NCI-H82 (cell line): ENCODE measurements around the gene C1orf174.

Source experiments
- DNase-seq: peaks from one replicate; lab custom pipeline; 2025; lab: John Stamatoyannopoulos, UW

C1orf174 gene

DNA sequence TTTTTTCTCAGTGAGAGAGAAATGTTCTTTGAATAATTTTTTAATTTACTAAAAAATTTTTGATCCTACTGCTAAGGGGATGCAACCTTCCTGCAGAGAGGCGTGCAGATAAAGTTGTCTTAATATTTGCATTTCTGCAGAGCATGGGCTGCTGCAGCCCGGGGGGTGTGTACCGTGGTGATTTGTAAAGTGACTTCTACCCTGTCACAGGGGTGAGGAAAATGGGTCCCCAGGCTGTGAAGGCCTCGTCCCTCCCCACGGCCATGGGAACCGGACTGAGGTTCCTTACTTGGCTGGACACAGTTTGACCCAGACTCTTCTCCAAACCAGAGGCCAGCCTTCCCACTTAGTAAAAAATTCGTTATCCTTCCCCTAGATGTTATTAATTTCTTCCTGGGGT lies 9.5 kb upstream of the C1orf174 start:
- DNase-seq = no peak

DNA sequence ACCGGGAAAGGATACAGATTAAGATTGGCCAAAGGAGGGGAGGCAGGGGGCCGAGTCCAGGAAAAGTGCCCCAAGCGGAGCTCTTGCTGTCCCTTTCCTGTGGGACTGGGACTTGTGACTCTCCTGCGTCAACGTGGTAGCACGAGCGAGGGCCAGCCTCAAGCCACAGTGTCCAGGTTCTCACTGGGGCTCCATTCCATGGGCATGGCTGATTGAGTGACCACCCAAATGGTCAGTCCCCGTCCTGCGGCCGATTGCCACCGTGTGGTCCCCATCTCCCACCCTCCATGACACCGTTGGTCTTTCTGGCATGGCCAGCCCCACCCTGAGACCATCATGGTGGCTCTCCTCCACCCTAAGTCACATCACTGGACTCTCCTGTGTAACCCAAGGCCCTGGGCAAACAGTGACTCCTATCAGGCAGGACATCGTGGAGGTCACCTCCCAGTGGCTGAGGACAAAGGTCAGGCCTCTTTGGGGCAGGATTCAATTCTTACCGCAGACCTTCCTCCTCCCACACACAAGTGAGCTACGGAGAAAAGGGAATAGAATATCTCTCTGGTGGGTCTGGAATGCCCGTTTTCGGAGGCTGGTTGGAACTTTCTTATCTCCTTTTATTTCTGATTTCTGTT lies 8.9 kb upstream of the C1orf174 start:
- DNase-seq = no peak

DNA sequence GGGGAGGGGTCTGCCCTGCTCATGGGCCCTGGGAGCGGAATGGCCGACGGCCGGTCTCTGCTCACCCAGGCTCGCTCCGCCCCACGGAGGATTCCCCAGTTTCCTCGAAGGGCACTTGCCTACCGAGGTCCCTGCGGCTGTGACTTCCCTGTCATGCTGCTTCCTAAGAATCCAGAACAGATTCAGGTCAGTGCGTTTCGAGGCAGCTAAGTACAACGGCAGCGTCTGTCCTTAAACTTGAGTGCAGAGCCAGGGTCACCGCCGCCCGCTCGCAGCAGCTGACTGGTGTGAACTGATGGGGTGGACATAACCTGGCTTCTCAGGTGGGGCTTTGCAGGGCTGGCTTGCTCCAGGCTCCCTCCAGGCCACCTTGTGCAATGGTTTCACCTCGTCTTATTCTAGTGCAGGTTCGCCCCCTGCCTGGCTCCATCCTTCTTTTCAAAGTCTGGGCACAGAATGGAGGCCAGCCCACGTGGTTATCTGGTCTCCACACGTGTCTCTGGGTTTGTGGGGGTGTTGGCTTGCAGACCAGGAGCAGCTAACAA lies 7.6 kb upstream of the C1orf174 start:
- DNase-seq = no peak

DNA sequence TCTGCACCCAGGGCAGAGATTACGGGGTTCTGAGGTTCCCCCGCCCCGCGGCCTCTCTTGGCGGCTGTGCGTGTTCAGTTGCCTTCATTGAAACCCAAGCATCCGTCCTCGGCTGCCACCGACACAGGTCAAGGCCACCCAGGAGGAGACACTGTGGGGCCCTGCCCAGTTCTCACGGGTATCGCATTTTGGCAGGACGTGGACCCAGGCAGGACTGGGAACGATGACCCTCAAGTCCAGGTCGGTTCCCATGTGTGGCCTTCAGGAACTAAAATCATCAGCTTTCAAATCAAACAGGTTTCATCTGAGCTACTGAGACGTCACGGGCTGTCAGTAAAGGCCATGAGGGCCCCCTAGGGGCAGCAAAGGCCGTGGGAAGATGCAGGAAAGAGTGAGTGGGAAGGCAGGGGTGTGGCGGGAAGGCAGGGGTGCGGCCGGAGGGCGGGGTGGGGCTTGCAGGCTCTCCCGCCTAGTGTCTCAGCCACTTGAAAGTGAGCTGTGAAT lies 7.0 kb upstream of the C1orf174 start:
- DNase-seq = peak; percentile 53

DNA sequence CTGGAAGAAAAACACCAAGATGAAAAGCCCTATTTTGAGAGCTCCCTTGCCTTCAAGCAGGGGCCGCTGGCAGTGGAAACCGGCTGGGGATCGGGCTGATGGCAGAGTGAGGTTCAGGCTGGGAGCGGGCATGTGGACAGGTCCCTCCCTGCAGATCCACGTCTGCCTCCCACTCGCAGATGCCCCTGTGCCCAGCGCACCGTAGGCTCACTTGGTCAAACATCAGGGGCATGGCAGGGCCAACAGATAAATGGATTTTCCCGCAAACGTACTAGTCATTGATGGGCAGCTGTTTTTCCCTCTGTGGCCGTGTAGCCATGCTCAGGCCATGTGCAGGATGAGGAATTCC lies 6.6 kb upstream of the C1orf174 start:
- no peak for DNase-seq

DNA sequence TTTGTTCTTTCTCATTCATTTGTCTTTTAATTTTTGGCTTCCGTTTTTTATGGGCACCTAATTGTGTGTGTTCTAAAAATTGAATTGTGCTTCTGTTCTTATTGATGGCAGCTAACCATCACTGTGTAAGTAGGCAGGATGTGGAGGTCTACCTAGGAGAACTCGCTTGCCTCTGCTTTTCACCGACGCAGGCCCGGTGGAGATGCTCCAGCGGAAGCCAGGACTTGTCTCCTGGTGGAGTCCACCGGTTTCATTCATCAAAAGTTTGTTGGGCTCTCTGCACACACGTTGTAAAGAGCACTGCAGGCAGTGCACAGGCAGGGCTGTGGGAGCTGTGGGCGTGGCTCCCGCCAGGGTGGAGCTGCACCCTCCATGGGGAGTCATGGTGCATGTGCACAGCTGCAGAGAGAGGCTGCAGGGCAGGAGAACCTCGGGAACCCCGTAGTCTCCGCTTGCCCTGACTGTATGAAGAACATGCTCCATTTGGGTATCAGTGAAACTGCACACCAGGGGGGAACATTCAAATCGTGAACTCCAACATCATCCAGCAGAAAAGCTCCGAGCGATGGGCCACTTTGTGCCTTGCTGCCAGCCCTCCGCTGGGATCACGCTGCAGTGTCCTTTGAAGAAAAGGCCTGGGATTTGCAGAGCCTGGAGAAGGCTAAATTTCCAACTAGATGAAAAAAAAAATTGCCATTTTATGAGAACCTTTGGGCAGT lies 6.0 kb upstream of the C1orf174 start:
- DNase-seq = no peak

DNA sequence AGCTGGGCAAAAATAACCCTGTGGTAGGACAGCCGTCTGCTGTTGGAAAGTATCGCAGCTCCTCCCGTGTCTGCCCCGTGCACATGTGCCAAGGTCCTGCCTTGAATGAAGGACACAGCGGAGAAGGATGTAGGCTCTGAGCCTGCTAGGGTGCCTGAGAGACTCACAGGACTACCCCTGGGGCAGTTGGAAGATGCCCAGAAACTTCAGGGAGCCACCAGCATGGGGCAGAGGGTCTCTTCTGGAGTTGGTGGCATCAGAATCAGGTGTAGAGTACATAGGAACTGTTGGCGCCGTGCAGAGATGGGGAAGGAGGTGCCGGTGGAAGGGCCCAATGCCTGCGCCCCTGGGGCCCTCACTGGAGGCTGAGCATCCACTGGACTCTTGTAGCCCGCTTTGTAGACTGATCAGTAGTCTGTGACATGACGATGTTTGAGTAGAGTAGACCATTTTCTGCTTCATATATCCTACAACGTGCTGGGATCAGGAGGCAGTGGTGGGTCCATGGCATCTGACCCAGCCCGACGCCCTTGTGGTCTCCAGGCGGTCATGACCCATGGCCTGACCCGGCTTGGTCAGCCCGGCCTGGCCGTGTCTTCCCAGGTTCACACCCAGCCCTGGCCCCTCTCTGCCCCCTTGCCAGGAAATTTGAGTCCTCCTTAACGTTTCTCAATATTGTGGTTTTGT lies 5.3 kb upstream of the C1orf174 start:
- DNase-seq = no peak

DNA sequence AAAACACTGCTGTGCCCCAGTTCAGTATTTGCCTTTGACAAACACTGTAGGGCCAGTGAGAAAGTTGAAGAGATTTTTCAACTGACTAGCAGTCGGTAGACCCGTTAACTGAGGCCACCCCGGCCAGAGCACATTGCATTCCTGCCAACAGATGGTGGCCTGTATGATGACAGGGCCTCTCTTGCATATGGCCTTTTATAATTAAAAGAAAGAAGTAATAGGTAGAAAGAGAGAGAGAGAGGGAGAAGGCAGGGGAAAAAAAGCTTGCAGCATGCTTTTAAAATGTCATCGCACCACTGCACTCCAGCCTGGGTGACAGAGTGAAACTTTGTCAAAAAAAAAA lies 4.7 kb upstream of the C1orf174 start:
- DNase-seq = peak; percentile 15

DNA sequence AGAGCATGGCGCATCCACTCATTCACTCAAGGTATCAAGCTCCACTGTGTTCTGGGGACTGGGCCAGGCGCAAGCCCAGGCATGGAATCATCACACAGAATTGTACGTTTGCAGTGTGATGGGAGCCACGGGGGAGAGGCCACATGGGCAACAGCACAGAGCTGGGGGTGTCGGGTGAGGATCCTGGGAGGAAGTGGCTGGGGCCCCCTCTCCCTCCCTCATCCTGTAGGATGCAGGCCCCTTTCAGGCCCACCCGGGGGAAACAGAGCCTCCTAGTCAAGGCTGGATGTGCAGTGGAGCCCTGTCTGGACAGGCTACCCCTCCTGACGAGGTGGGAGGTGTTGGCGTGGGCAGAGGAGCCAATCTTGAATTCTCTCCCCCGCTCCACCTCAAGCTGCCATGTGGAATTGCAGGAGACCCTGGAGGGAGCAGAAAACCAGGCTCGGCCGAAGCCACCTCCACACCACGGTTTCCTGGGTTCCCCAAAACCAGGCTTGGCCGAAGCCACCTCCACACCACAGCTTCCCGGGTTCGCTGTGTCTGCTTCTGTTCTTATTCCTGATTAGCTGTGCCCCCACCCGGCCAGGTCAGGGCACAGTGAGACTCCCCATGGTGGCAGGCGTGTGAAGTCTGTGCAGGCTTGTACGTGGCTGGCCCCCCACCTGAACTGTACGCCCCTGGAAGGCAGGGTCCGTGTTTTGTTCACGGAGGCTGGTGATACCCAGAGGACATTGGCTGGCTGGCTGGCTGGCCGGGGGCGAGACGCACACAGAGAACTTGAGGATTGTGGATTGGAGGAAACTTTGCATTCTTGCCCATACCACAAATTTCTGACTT lies 4.2 kb upstream of the C1orf174 start:
- DNase-seq = no peak

DNA sequence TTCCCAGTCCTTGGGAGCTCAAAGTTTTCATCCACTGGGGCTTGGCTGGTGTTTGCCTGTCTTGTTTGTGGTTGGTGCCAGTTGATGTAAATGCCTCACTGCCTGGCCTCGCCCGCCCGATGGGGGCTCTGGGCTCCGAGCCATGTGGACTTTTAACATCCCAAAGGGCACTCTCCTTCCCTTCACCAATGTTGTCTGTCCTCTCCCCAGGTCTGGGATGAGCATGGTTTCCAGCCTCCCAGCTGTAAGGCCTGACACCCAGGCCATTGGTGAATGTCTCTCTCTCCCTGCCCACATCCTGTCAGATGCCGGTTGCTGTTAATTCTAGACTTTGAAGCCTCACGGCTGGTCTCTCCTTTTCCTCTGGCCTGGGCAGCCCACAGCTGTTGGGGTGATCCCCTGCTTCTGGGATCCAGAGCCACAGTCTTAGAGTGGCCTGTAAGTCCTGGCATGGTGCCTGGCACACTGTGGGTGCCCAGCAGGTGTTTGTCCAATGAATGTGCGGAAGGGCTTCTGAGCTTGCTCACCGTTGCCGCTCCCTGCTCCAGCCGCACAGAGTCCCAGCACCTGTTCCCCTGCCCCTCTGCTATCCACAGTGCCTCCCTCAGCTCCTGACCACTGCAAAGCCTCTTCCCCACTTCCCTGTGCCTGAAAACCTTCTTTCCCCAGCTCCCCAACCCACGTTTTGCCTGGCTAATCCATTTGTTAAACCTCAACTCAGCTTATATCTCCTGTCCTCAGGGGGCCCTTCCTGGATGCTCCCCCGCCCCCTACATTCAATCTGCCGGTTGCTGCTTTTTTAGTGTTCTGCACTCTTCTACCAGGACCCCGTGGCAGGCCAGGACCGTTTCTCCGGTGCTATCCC lies 3.3 kb upstream of the C1orf174 start:
- DNase-seq = peak; percentile 24

DNA sequence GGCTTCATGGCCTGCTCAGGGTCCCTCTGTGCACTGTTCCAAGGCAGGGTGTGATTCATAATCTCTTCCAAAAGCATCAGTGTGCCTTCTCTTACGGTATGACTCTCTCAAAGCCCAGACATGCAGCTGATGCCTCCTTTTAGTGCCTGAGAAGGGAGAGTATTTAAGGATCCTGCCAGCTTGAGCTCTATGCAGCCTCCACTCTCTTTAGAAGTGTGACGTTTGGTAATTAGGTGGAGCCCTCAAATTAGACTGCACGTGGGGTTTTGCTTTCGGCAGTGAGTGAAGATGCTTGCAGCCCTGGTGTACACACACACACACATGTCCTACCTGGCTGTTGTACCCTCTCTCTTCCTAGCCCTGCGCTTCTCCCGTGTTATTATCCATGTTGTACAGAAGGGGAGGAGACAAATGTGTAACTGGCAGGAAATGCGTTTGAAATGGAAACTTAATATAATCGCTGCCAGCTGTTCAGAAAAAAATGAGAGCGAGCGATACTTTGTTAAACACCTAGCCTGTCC lies 2.6 kb upstream of the C1orf174 start:
- peak; percentile 21 for DNase-seq

DNA sequence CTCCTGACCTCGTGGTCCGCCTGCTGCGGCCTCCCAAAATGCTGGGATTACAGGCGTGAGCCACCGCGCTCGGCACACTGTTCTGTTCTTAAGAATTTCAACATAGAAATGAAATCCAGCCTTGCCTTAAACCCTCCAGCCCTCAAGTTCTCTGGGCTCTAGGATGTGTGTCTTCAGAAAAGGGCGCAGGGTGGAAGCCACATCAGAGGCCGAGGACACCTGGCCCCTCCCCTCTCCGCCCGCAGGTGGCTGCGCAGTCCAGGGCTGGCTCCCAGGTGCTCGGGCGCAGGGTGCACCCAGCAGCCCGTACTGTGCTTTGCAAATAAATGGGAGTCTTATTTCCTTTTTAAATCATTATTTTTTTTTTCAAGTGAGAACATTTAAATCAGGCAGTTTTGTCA lies 2.0 kb upstream of the C1orf174 start:
- no peak for DNase-seq

DNA sequence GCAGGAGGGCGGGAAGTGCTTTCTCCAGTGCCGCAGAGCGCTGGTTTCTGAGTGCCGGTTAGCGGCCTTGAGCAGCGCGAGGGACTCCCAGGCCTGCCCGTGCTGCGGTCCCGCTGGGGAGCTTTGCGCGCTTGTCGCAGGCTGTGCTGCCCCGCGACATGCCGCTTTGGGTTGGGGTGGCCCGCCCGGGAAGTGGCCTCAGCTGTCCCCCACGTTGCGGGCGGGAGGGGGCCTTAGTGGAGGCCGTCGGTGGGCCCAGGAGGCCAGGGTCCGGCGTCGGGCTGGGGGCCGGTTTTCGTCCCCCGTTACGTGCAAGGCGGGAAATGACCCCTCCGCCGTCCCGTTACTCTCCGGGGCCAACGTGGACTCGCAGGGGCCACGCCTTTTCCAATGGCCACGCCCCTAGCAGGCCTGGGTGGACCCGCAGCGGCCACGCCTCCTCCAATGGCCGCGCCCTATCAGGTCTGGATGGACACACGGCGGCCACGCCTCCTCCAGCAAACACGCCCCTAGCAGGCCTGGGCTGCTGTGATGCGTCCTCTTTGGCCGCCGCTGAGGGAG lies 977 bp upstream of the C1orf174 start:
- DNase-seq = peak; percentile 98

DNA sequence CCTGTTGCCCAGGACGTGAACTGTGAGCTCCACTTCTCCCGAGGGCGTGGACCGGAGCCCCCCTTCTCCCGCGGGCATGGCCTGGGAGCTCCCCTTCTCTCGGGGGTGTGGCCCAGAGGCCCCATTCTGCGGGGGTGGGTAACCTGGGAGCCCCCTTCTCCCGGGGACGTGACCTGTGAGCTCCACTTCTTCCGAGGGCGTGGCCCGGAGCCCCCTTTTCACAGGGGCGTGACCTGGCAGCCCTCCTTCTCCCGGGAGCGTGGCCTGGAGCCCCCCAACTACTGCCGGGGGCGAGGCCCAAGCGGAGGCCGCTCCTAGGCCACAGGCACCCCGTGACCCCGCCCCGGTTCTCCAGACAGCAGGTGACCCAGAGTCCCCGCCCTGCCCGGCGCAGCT lies 320 bp downstream of the C1orf174 start:
- no peak for DNase-seq

DNA sequence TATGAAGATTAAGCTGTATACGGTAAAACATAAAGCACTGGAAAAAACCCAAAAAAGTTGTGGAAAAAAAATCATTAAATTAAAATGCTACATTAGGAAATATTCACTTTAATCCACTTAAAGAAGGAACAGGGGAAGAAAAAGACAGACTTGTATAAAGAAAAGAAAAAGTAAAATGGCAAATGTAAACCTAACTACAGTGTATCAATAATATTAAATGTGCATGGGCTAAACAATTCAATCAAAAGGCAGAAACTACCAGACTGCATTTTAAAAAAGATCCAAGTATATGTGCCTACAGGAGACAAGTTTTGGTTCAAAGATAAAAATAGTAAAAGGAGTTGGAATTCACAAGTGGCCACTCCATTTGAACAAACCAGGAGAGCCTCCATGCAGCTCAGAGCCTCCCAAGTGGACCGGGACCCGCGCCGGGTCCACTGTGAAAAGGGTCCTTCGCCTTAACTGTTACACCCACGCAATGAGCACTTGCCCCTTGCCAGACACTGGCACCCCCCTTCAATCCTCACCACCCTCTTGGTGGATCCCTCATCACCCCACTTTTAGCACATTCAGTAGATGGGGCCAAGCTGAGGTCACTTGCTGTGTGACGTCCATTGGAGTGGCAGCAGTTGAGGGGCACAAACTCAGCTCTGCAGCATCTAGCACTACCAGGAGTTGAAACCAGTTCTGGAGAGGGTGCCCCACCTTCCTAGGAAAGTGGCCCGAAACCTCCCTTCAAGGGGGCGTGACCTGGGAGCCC lies 898 bp downstream of the C1orf174 start:
- peak; percentile 62 for DNase-seq

DNA sequence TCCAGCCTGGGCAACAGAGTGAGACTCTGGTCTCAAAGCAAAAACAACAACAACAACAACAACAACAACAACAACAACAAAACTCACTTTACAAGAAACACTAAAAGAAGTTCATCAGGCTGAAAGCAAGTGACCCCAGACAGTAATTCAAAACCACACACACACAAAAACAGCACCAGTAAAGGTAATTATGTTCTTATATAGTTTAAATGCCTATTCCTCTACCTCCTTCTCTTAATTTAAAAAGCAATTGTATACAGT lies 1.7 kb downstream of the C1orf174 start:
- DNase-seq = no peak

DNA sequence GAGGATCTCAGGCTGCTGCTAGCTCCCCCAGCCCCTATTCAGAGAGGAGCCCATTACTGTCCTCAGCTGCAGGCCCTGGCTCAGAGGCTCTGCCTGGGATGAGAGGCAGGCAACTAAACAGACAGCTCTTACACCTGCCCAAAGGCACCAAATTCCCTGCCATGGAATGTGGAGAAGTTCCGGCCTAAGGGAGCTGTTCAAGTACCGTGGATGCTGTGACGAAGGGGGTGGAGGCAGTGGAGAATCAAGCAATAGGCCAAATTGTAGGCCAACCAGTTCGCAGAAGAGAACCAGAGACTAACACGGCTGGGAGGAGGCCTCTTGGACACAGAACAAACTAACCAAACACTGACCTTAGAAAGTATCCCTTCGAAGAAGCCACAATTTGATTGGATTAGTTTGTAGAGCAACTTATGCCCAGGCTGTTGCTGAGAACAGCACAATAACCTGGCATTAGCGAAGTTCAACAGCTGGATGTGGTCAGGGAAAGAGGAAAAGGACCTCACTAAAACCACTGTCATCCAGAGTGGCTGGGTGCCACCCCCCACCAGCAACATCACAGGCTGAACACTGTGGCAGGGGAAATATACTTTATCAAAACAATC lies 3.6 kb downstream of the C1orf174 start:
- DNase-seq = no peak

DNA sequence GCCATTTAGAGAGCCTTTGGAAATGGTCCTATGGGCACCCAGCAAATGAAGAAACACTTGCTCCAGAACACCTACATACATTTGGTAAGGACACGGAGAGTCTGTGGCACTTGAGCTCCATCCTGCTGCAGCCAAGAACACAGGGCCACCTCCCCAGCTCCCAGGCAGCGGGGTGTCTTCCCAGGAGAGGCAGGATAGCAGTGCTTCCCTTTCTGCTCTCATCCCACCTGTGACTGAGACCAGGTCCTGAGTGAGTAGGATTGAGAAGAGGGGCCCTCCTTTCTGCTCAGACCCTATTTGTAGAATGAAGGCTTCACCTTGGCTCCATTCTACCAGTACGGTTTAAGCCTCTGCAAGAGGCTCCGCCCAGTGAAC lies 4.1 kb downstream of the C1orf174 start:
- no peak for DNase-seq

DNA sequence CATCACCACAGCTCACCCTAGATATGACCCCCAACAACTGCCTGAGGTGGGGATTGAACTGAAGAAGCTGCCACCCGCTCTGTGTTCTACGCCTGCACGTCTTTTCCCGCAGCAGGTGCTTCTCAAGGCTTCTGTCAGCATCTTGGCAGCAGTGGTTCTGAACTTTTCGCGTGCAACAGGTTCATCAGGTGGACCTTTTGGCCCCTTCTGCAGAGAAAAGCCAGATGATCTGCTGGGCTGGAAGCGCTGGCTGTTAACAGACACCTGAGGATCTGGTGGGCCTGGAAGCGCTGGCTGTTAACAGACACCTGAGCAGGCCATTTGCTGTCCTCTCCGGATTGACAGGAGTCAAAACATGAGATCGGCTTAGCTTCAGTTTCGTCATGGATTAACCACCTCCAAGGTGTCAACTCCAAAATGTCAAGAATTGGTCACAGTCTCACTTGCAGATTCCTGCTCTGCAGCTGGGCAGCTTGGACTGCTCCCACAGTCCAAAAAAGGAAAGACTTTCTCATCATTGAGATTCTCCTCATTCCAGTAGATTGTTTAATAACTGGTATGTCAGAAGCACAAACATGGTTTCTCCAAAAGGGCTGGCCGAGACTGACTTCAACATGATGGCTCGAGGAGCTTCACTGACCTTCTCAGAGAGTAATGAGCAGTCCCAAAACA lies 4.7 kb downstream of the C1orf174 start:
- no peak for DNase-seq
